Stimulated activated CD8-positive, alpha-beta memory T cell treated with anti-CD3 and anti-CD28 coated beads, Interleukin-15, amount 100 ng/mL, for 1 hour (primary cell): ENCODE results near the gene USP46.

Experiments used
- DNase-seq: peaks from one replicate; pipeline ENCODE4 v3.0.0-alpha.2; 2020; ENCODE audit warnings: low read depth

The USP46 gene

DNA sequence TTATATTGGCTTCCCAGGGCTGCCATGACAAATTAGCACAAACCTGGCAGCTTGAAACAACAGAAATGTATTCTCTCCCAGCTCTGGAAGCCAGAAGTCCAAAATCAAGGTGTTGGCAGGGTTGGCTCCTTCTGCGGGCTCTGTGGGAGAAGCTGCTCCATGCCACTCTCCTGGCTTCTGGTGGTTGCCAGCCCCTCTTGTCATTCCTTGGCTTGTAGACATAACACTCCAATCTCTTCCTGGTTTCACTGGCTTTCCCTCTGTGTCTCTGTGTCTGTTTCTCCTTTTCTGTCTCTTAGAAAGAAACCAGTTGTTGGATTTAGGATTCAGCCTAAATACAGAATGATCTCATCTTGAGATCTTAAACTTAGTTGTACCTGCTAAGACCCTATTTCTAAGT lies 85.5 kb downstream of the USP46 start:
- no peak for DNase-seq

DNA sequence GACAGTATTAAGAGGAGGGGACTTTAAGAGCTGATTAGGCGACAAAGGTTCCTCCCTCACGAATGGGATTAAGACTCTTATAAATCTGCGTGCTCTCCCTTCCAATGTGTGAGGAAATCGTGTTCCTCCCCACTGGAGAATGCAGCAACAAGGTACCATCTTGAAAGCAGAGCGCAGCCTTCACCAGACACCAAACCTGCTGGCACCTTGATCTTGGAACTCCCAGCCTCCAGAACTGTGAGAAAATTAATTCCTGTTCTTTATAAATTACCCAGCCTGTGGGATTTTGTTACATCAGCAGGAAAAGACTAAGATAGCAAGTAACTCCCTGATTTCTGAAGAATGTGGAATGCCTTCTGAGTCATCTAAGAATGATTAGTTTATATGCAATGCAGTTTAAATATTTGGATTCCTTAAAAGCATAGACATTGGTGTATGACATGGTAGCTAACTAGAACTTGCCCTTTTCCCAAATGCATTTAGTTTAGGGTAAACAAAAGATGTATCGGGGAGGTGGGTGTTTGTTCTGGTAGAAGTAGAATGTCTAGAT lies 86.1 kb downstream of the USP46 start:
- no peak for DNase-seq

DNA sequence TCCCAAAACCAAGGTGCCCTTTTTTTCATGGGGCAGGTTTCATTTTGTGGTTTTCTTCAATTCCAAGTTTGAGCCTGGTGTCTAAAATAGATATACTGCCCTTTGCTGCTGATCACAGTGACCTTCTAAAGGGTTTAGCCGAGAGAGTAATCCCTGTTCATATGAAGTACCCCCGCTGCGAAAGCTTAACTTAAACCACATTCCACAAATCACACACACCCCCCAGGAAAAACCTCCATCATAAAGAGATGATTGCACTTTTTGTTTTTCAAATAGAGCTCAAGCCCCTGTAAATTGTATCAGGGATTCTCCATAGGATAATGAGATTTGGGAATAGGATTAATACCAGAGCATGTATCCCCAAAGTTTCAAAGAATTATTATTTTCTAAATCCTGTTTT lies 90.8 kb downstream of the USP46 start:
- DNase-seq, result no peak

DNA sequence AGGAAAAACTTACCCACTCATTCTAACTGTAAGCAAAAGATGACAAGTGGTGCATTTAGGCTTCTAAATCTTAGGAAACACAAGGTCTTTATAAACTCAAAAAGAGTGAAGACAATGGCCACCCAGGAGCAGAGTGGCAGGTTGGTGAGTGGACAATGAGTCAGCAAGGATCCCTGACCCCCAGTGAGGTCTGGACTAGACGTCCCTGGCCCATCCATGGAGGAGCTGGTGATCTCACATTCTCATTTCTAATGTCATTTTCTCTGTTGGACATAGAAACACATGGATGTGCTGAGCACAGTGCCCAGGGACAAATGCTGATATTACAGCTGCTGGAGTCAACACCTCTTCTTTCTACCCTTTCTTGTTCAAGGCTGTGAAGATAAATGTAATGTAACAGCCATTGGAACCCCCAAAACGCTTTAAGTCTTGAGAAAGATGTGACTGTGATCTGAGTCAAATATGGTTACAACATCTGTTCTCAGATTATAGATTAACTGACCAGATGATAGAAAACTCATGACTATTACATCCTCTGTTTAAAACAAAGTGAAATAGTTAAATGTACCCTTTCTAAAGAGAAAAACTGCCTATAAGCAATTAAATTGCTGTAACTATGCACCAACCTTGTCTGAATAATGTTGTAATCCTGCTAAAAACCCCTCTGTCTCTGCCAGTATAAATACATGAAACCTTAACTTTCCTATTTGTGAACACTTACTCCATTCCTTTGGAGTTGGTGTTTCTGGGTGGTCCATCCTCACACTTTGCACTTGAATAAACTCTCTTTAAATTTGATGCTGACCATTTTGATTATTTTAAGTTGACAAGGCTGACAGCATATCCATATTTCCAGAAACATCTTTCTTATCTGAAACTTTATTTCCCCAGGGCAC lies 92.7 kb downstream of the USP46 start:
- no peak for DNase-seq

DNA sequence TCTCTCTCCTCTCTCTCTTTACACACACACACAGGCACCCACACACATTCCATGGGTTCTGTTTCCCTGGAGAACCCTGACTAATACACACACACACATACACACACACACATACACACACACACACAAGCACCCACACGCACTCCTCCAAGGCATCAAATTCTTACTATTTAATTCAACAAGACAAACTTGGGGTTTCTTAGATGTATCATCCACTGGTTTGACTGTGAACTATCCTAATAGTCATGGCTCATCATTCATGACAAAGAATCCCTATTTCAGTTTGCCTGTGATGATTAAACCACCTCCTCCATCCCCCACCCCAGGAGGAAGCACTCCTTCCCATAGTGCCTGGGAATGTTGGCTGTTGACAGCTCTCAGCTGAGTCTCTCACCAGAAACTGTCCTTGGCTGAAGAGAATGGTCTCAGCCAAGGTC lies 98.2 kb downstream of the USP46 start:
- no peak for DNase-seq

DNA sequence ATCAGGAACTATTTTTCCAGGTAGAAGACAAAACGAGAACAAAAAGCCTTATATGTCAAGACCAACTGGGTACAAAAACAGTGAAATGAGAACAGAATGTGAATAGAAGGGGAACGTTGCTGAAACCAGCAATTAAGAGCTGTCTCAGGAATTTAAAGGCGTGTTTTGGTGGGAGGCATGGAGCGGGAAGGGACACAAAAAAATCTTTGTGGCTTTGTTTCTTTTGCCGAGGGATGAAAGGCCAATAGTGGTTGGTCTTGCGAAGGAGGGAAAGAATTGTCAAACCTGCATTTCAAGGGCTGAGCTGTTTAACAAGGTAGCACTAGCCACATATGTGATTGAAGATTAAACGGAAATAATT lies 103.8 kb downstream of the USP46 start:
- no peak for DNase-seq

DNA sequence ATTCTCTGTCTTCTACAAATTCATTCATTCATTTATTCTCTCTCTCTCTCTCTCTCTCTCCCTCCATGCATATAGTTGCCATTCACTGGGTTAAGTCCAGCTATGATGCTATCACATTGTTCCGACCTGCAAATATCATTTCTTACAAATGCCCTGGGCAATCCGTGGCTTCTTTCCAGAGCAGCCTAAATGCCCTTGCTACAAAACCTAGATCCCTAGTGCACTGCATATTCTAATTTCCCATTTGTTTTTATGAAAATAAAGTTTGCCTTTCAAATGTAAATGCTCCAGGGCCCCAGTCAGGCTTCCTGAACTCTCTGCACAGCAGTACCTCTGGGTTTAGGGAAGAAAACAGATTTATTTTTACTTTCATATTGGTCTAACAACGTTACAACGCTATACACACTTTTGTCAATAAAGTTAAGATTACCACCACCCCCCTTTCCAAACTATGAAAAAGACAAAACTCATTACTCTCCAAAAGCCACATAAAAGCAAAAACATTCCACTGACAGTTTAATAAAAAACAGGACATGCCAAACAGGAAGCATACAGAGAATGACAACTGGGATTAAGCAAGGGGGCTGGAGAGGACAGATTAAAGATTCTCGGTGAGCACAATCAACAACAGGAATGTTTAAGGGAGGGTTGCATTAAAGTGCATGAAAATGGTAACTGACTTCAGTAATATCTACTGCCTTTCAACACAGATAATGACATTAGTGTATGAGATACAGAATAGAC lies 104.3 kb downstream of the USP46 start:
- DNase-seq, result no peak

DNA sequence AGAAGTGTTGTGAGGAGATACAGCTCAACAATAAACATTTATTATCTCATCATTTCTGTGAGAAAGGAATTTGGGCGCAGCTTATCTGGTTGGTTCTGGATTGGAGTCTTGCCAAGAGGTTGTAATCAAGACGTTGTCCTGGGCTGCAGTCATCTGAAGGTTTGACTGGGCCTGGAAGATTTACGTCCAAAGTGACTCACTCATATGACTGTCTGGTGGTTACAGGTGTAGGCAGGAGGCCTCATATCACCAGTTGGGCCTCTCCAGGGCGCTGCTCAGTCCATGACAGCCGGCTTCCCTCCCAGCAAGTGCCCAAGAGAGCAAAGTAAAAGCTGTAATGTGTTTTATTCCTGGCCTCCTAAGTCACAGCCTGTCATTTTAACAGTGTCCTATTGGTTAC lies 106.3 kb downstream of the USP46 start:
- no peak for DNase-seq

DNA sequence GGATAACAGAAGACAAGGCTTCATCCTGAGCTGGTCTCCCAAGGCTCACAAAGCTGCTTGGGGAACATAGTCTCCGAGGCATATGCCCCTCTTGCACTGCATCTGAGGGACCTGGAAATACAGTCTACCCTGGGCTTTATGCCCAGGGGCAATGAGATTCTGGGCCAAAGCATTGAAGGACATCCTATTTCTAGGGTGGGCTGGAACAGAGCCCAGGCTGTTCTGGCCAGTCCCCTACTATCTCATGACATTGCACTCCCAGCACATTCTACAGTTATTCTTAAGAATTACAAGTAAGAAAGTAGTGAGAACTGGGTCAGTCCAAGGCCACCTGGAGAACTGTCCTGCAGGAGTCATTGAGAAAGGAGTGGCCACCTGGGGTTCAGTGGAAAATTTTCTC lies 107.6 kb downstream of the USP46 start:
- DNase-seq, result no peak

DNA sequence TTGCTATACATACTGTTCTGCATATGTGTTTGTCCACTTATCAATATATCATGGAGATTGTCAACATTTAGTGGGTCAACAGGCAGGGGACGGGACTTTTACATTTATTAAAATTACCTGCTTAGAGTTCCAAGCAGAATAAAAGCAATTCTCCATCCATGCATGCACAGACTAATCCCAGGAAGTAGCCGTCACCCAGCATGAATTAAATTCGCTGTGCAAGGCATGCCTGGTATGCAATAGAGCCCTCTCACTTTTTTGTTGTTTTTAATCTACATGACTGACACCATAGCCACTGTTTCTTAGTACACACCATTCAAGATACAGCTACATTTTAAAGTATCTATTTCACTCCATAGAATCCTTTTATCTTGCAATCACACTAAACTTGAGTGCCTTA lies 108.9 kb downstream of the USP46 start:
- DNase-seq, result no peak

DNA sequence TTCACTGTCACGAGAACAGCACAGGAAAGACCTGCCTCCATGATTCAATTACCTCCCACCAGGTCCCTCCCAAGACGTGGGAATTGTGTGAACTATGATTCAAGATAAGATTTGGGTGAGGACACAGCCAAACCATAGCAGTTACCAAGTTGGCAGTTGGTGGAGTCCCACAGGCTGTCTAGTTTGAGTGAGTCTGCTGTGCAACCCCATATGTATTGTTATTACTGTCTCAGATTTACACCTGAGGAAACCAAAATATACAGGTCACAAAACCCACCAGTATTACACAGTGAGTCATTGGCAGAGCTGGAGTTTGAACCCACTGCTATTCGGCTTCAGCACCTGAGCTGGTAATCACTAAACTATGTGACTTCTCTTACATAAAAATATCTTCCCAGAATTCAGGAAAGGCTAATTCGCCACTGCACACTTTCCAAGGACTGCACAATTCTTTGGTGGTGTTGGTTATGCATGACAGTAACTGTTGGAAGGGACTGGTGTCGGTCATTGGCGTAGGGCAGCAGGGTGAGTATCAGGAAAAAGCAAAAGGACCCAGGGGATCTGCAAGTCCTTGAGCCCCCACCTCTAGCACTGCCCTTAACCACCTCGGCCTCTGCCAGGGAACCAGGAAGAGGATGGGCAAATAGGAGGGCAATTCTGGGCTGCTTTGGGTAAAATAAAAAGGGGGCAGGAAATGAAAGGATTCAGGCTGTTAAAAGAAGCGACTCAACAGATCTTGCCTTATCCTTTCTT lies 110.1 kb downstream of the USP46 start:
- DNase-seq, result no peak

DNA sequence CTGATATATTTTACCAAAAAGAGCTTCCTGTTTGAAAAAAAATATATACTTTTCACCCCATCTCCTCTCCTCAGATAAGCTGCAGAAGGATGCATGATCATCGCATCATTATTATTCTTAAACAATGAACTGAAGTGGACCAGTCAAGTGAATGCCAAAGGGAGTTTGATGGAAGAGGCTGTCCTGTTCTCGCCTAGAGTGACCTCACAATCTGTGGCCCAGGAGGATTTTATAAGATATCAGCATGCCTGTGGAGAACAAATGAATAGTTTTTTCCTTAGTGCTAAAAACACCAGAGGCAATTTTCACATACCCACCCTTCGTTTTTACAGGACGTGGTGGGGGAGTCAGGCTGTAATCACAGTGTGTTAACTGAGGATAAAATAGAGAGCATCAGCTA lies 112.7 kb downstream of the USP46 start:
- DNase-seq, result no peak

DNA sequence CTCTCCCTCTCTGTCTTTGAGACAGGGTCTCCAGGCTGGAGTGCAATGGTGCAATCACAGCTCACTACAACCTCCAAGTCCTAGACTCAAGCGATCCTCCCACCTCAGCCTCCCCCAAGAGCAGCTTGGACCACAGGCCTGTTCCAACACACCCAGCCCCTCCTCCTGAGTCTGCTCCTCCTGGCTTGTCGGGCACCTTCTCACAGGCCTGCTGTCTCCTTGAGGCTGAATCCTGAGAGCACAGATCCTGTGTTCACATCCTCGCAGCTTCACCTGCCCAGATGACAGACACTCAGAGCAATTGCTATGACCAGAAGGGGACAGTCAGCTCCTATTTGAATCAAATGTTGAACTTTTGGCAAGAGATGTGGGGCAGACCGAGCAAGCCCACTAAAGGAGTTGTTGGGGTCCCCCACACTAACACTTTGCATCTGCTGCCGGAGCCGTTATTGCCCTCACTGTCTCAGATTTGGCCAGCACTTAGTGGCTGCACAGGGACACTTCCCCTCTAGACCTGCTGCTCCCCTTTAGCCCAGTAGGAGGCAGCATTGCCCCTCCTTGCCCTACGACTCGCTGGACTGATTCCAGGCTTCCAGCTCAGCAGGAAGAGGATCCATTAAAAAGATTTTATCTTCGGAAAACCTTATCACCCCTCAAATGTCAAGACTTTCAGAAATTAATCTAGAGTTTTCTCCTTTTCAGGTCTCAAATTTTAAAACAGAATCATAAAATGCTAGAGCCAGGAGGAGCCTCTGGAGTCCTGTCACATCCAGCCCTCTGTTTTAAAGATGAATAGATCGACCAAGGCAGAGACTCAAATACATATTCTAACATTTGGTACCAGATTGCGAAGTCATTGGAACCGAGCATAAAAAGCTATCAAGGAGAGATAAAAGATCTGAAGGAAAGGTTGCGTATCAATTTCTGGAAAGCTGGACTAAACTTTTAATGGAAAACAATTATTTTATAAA lies 113.7 kb downstream of the USP46 start:
- peak; percentile 29 for DNase-seq
